HL-60 (cell line): ENCODE measurements around the gene TMEM258.

ENCODE experiments used
- POLR2AphosphoS5 ChIP-seq: IDR thresholded peaks from 2 replicates; pipeline ENCODE4 v1.6.1; 2012; ENCODE audit warnings: low read depth
- TF ChIP-seq, protein P1 (sequence below): IDR thresholded peaks from 2 replicates; pipeline ENCODE4 v1.6.1; 2012; ENCODE audit warnings: low read depth; ENCODE audit not compliant: insufficient replicate concordance
- TF ChIP-seq, protein P2 (sequence below): IDR thresholded peaks from one replicate; pipeline ENCODE4 v1.5.1; 2011; ENCODE audit warnings: low read length, control low read depth, inconsistent platforms; ENCODE audit not compliant: insufficient read depth

DNA sequence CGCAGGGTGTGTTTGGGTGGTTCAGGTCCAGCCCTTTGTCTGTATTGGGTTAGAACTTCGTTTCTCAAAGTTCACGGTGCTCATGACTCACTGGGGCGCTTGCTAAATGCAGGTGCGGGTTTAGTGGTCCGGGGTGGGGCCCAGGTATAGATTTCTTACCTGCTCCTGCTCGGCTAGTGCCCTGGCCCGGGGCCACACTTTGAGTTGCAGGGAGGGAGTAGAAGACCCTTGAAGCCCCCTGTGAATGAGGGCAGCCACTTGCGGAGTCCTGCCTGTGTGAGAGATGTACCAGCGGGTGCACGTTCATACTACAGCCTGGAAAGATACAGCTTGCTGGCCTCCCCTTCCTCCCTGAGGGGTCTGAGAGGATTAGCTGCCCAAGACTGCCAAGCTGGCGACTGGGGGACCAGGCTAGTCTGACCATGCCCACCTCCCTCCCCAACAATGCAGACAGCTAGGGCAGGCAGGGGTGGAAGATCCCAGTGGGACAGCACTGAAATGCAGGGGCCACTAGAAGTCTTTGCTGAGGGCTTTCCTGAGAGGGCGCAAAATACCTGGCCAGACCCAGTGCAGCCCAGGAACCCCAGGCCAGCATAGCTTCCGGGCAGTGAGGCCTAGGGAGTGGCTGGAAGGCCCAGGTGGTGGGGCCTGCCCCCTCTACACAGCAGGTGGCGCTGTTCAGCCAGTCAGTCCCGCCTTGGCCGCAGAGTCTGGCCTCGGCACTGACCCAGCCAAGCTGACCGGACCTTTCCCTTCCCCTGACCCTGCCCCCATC lies 45.0 kb downstream of the TMEM258 start:
- TF ChIP-seq, protein P1, sequence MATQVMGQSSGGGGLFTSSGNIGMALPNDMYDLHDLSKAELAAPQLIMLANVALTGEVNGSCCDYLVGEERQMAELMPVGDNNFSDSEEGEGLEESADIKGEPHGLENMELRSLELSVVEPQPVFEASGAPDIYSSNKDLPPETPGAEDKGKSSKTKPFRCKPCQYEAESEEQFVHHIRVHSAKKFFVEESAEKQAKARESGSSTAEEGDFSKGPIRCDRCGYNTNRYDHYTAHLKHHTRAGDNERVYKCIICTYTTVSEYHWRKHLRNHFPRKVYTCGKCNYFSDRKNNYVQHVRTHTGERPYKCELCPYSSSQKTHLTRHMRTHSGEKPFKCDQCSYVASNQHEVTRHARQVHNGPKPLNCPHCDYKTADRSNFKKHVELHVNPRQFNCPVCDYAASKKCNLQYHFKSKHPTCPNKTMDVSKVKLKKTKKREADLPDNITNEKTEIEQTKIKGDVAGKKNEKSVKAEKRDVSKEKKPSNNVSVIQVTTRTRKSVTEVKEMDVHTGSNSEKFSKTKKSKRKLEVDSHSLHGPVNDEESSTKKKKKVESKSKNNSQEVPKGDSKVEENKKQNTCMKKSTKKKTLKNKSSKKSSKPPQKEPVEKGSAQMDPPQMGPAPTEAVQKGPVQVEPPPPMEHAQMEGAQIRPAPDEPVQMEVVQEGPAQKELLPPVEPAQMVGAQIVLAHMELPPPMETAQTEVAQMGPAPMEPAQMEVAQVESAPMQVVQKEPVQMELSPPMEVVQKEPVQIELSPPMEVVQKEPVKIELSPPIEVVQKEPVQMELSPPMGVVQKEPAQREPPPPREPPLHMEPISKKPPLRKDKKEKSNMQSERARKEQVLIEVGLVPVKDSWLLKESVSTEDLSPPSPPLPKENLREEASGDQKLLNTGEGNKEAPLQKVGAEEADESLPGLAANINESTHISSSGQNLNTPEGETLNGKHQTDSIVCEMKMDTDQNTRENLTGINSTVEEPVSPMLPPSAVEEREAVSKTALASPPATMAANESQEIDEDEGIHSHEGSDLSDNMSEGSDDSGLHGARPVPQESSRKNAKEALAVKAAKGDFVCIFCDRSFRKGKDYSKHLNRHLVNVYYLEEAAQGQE, result no peak
- TF ChIP-seq, protein P2, sequence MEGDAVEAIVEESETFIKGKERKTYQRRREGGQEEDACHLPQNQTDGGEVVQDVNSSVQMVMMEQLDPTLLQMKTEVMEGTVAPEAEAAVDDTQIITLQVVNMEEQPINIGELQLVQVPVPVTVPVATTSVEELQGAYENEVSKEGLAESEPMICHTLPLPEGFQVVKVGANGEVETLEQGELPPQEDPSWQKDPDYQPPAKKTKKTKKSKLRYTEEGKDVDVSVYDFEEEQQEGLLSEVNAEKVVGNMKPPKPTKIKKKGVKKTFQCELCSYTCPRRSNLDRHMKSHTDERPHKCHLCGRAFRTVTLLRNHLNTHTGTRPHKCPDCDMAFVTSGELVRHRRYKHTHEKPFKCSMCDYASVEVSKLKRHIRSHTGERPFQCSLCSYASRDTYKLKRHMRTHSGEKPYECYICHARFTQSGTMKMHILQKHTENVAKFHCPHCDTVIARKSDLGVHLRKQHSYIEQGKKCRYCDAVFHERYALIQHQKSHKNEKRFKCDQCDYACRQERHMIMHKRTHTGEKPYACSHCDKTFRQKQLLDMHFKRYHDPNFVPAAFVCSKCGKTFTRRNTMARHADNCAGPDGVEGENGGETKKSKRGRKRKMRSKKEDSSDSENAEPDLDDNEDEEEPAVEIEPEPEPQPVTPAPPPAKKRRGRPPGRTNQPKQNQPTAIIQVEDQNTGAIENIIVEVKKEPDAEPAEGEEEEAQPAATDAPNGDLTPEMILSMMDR, result peak; percentile 92
- TF ChIP-seq POLR2AphosphoS5, result no peak
